GM12878 (cell line): ENCODE results near the gene PRRT1. TPM values are rescaled to one million over a fixed set of nuclear protein-coding genes. Genes with fewer than 3 reads are reported as not detected.

ENCODE experiments used
- ATAC-seq: fragments of 200-7000 bp; cut with Tn5 transposase; 3 replicates; pipeline ENCODE4 v1.9.1; 2020; ENCODE audit warnings: mild to moderate bottlenecking, moderate library complexity
- BruUV-seq: library from RNA; stranded (reverse); fragments of 400-500 nt; replicated peaks from 2 replicates; lab custom pipeline; 2021; lab: Mats Ljungman, UMichigan
- CTCF ChIA-PET: fragments of 300-600 bp; sonication (Branson Sonifier 250); formaldehyde crosslinking; extraction: SDS; loops from one replicate; lab custom pipeline; 2021; ENCODE audit warnings: inconsistent platforms; lab: Yijun Ruan, JAX
- POLR2A ChIA-PET: fragments of 350-600 bp; formaldehyde crosslinking; extraction: SDS; loops from one replicate; lab custom pipeline; 2021; ENCODE audit warnings: inconsistent platforms; lab: Charles Lee
- RAD21 ChIA-PET: fragments of 300-600 bp; sonication (Branson Sonifier 250); formaldehyde crosslinking; loops from one replicate; lab custom pipeline; 2023; ENCODE audit warnings: antibody characterized with exemption; ENCODE audit not compliant: unreplicated experiment; lab: Charles Lee
- SMC1A ChIA-PET: fragments of 300-600 bp; sonication (Branson Sonifier 250); formaldehyde crosslinking; loops from one replicate; lab custom pipeline; 2023; ENCODE audit not compliant: unreplicated experiment, uncharacterized antibody; lab: Charles Lee
- DNase-seq: peaks from one replicate; pipeline ENCODE4 v3.0.0-alpha.2; 2011; ENCODE audit warnings: low read depth, low spot score
- FAIRE-seq: peaks from 3 replicates; lab custom pipeline; 2011; peaks lifted over from hg19 to GRCh38; lab: Jason Lieb, UNC
- H2AFZ ChIP-seq: 2 replicates; pipeline ENCODE4 v1.6.0; 2011; ENCODE audit warnings: low read depth, low read length, control low read depth; ENCODE audit not compliant: control insufficient read depth
- H3K27ac ChIP-seq: 2 replicates; pipeline ENCODE4 v1.5.1; 2011; ENCODE audit warnings: control low read depth; ENCODE audit not compliant: control insufficient read depth, insufficient read depth
- H3K27me3 ChIP-seq, 2 experiments: replicated peaks in 1 of 2; 2 replicates each; pipeline versions ENCODE4 v1.6.0 to v1.6.1; 2011; ENCODE audit warnings: low read length in 1 of 2; ENCODE audit not compliant: control insufficient read depth in 2 of 2, insufficient read depth in 2 of 2
- H3K36me3 ChIP-seq, 2 experiments: 2 replicates each; pipeline ENCODE4 v1.5.1; 2011; ENCODE audit warnings: low read length in 1 of 2; ENCODE audit not compliant: control insufficient read depth in 2 of 2, insufficient read depth in 2 of 2
- H3K4me1 ChIP-seq: 2 replicates; pipeline ENCODE4 v1.6.1; 2011; ENCODE audit warnings: mild to moderate bottlenecking, low read length, moderate library complexity, mixed read lengths; ENCODE audit not compliant: control insufficient read depth, insufficient read depth
- H3K4me2 ChIP-seq: 2 replicates; pipeline ENCODE4 v1.6.0; 2011; ENCODE audit warnings: control low read depth; ENCODE audit not compliant: control insufficient read depth, insufficient read depth
- H3K4me3 ChIP-seq: fragments of 200-600 bp; sonication (generic); 2 replicates; pipeline ENCODE4 v1.5.1; 2016
- H3K79me2 ChIP-seq: 2 replicates; pipeline ENCODE4 v1.6.0; 2011; ENCODE audit warnings: low read length; ENCODE audit not compliant: control insufficient read depth, insufficient read depth
- H3K9ac ChIP-seq: 2 replicates; pipeline ENCODE4 v1.8.0; 2011; ENCODE audit warnings: low read length, control low read depth, mixed read lengths; ENCODE audit not compliant: control insufficient read depth, insufficient read depth
- H3K9me3 ChIP-seq: replicated peaks from 3 replicates; pipeline ENCODE4 v1.5.1; 2011; ENCODE audit warnings: mild to moderate bottlenecking, low read length; ENCODE audit not compliant: control insufficient read depth, insufficient read depth
- H4K20me1 ChIP-seq: 2 replicates; pipeline ENCODE4 v1.6.0; 2011; ENCODE audit not compliant: control insufficient read depth, insufficient read depth
- CREB1 ChIP-seq: IDR thresholded peaks from 2 replicates; pipeline ENCODE4 v1.6.1; 2012; ENCODE audit warnings: low read depth, mild to moderate bottlenecking, inconsistent platforms
- CTCF ChIP-seq, 3 experiments: IDR thresholded peaks in 2 of 3; conservative IDR thresholded peaks in 1 of 3; 2 replicates each; pipeline ENCODE4 v1.5.1; 2011; ENCODE audit warnings: low read depth in 3 of 3, low read length in 3 of 3, mild to moderate bottlenecking in 3 of 3, control low read depth in 2 of 3, moderate library complexity in 2 of 3, inconsistent platforms in 1 of 3, mixed read lengths in 1 of 3; ENCODE audit not compliant: control insufficient read depth in 2 of 3, insufficient read depth in 1 of 3; ENCODE audit errors: extremely low read depth in 1 of 3
- EED ChIP-seq: sonication (generic); IDR thresholded peaks from 2 replicates; pipeline ENCODE4 v1.6.1; 2016; ENCODE audit warnings: antibody characterized with exemption, low read depth
- NFIC ChIP-seq: IDR thresholded peaks from 2 replicates; pipeline ENCODE4 v1.6.1; 2012; ENCODE audit warnings: low read depth, mild to moderate bottlenecking, inconsistent platforms, low read length, moderate library complexity
- NRF1 ChIP-seq: conservative IDR thresholded peaks from 2 replicates; pipeline ENCODE4 v1.6.1; 2011; ENCODE audit warnings: mild to moderate bottlenecking, low read depth, low read length, improper control_type of control experiment
- RAD21 ChIP-seq: IDR thresholded peaks from 2 replicates; pipeline ENCODE4 v1.6.1; 2011; ENCODE audit warnings: mild to moderate bottlenecking, low read depth, low read length, moderate library complexity; ENCODE audit not compliant: insufficient read depth
- SMARCA5 ChIP-seq: fragments of 450-650 bp; IDR thresholded peaks from 2 replicates; pipeline ENCODE4 v1.6.1; 2017; ENCODE audit warnings: mild to moderate bottlenecking
- SMC3 ChIP-seq: IDR thresholded peaks from 2 replicates; pipeline ENCODE4 v1.6.1; 2011; ENCODE audit warnings: low read length, improper control_type of control experiment, borderline replicate concordance
- YY1 ChIP-seq: IDR thresholded peaks from 2 replicates; pipeline ENCODE4 v1.6.1; 2011; ENCODE audit warnings: low read depth, mild to moderate bottlenecking, low read length
- ZNF207 ChIP-seq: fragments of 450-650 bp; IDR thresholded peaks from 2 replicates; pipeline ENCODE4 v1.6.1; 2014; ENCODE audit warnings: antibody characterized with exemption, mild to moderate bottlenecking, borderline replicate concordance
- ZNF592 ChIP-seq: fragments of 450-650 bp; IDR thresholded peaks from 2 replicates; pipeline ENCODE4 v1.6.1; 2017; ENCODE audit warnings: mild to moderate bottlenecking, moderate library complexity
- WGBS: methylation state at CpG from one replicate; pipeline ENCODE4 v1.1.6; 2016; ENCODE audit warnings: low lambda C conversion rate; ENCODE audit not compliant: insufficient replicate concordance, insufficient coverage; ENCODE audit errors: missing lambda C conversion rate; 5-methylcytosine and 5-hydroxymethylcytosine counted together
- in situ Hi-C: fragments of 300-500 bp; cut with MboI; formaldehyde crosslinking; loops from 9 replicates; pipeline ENCODE4 v1.14.3; 2018; ENCODE audit warnings: mixed read lengths
- intact Hi-C: fragments of 100-400 bp; cut with micrococcal nuclease; formaldehyde crosslinking; loops from one replicate; pipeline ENCODE4 v1.14.2; 2022; ENCODE audit not compliant: unreplicated experiment
- polyA plus RNA-seq, 11 experiments: library from polyadenylated mRNA; depleted of rRNA in 4 of 11; unstranded in 6 of 11; stranded (reverse) in 5 of 11; fragments of >200 nt; fragmentation: Nextera tagmentation in 4 of 11; fragmentation: Illumina TruSeq in 1 of 11; extraction: Ambion mirVana in 4 of 11; extraction: Trizol in 1 of 11; gene quantifications; 1 replicate in 1 of 11; 2 replicates in 10 of 11; pipeline versions ENCODE4 v1.2.1 to v1.2.3, GENCODE V29; 2011 to 2016; ENCODE audit warnings: inconsistent platforms in 2 of 11, missing spikeins in 2 of 11, low read depth in 1 of 11
- total RNA-seq, 4 experiments: library from RNA; depleted of rRNA in 3 of 4; stranded (reverse); fragments of >200 nt in 3 of 4; fragmentation: Illumina TruSeq in 1 of 4; extraction: Trizol in 1 of 4; gene quantifications; 2 replicates each; pipeline versions ENCODE4 v1.2.1 to v1.2.3, GENCODE V29; 2013 to 2021

The PRRT1 gene
- total and polyA plus RNA-seq, 10 of the 15 experiments (the other 5 are each of a cell fraction or from before 2014, with no cell fraction given) = 0.04 to 0.15 (median 0.10) TPM; not detected in 6

GRCh38 chr6:32118782-32119628 lies 32.7 kb downstream of the PRRT1 start:
- peaks cover 11 to 27% of the 10 kb centered on the region in 2 experiments for H3K36me3 ChIP-seq
- POLR2A ChIA-PET = interaction anchor here (1.0 to 1.3 kb wide), 3 partner anchors 58 to 77 kb away, joined by 3 to 5 read pairs (median 3); partner anchors contain the start of gene GPSM3
- H3K9me3 ChIP-seq = no peaks in the 10 kb centered on the region
- in situ Hi-C loops = no loop called here
- no peak overlapping the region for H3K9ac ChIP-seq
- DNase-seq (peak; percentile 24), ATAC-seq (peak; percentile 99)
- no peak overlapping the region for H3K27ac ChIP-seq
- no peak overlapping the region for H2AFZ ChIP-seq
- TF ChIP-seq ZNF207 (no peak), SMARCA5 (peak; percentile 76; the same call in 1 of the 2 replicates), NRF1 (no peak), YY1 (0 out of 2 replicates have a peak, but pooled peaks have one; percentile 53), CREB1 (no peak), NFIC (no peak), RAD21 (peak; percentile 73), SMC3 (peak; percentile 81), ZNF592 (no peak), EED (no peak), CTCF (IDR thresholded peaks at IDR 0.05 in 2 of 3, conservative IDR thresholded peaks at IDR 0.05 in 1 of 3; ENCODE audit: control insufficient read depth in 2 of 3, extremely low read depth in 1 of 3, insufficient read depth in 1 of 3, low read depth in 3 of 3, low read length in 3 of 3) (peak; percentile 93 to 96 (median 95))
- TF ChIP-seq, all 136 proteins: peak for 5
- Histone ChIP-seq H3K79me2 (no peaks in the 10 kb centered on the region), H3K27me3 (no peaks in the 10 kb centered on the region), H3K4me2 (no peak overlapping the region), H3K4me1 (no peaks in the 10 kb centered on the region), H4K20me1 (no peaks in the 10 kb centered on the region; the same call in 1 of the 2 replicates), H3K4me3 (no peak overlapping the region)
- peak; percentile 84 for FAIRE-seq
- WGBS = 26% methylated on average over 17 of the region's 17 CpGs
- BruUV-seq = no TSS peak
- ChIA-PET SMC1A (interaction anchor here (0.6 to 1.8 kb wide), 6 partner anchors 9 to 667 kb away, joined by 3 to 8 read pairs (median 3); partner anchors contain the start of genes ATF6B and EGFL8), RAD21 (interaction anchor here (0.7 to 1.8 kb wide), 4 partner anchors 9 to 79 kb away, joined by 3 to 6 read pairs (median 4); partner anchors contain the start of gene ATF6B), CTCF (interaction anchor here (0.6 to 3.3 kb wide), 19 partner anchors 9 to 667 kb away, joined by 3 to 48 read pairs (median 4); partner anchors contain the start of genes AGPAT1, ATF6B, C2 and FKBPL)
- intact Hi-C loops = loop anchor here (1.0 to 10.0 kb wide), 5 partner anchors 36 to 666 kb away; partner anchors contain the start of genes AGPAT1 and PPT2
